HepG2 (cell line): ENCODE results near the gene PATL2. TPM values are rescaled to one million over a fixed set of nuclear protein-coding genes. Genes with fewer than 3 reads are reported as not detected.

ENCODE experiments used
- ATAC-seq: fragments of 200-7000 bp; cut with Tn5 transposase; 3 replicates; pipeline ENCODE4 v1.9.1; 2020; ENCODE audit warnings: mild to moderate bottlenecking, moderate library complexity
- BruUV-seq: library from RNA; stranded (reverse); fragments of 400-500 nt; replicated peaks from 2 replicates; lab custom pipeline; 2021; lab: Mats Ljungman, UMichigan
- CTCF ChIA-PET: fragments of 300-600 bp; formaldehyde crosslinking; extraction: SDS; loops from one replicate; lab custom pipeline; 2021; ENCODE audit warnings: low total read pairs, inconsistent platforms, low intra/inter-chr PET ratio; lab: Yijun Ruan, JAX
- POLR2A ChIA-PET: fragments of 350-600 bp; sonication (Branson Sonifier 250); formaldehyde crosslinking; loops from one replicate; lab custom pipeline; 2020; ENCODE audit warnings: antibody characterized with exemption, inconsistent platforms; lab: Yijun Ruan, JAX
- DNase-seq: peaks from one replicate; pipeline ENCODE4 v3.0.0-alpha.2; 2015; ENCODE audit warnings: low spot score
- FAIRE-seq: peaks from 3 replicates; lab custom pipeline; 2011; peaks lifted over from hg19 to GRCh38; lab: Jason Lieb, UNC
- H2AFZ ChIP-seq: one replicate; pipeline ENCODE4 v1.6.1; 2011; ENCODE audit warnings: low read length, inconsistent platforms
- H3K27ac ChIP-seq: fragments of 300-600 bp; 3 replicates; pipeline ENCODE4 v1.8.0; 2011; ENCODE audit warnings: mixed run types, mild to moderate bottlenecking, mixed read lengths, low read length, inconsistent platforms; ENCODE audit not compliant: insufficient read depth; ENCODE audit errors: extremely low read length
- H3K27me3 ChIP-seq, 2 experiments: fragments of 200-600 bp in 1 of 2; 2 replicates in 1 of 2; 3 replicates in 1 of 2; pipeline versions ENCODE4 v1.6.0 to v1.8.0; 2011; ENCODE audit warnings: low read length in 2 of 2, mild to moderate bottlenecking in 2 of 2, moderate library complexity in 2 of 2, inconsistent platforms in 1 of 2; ENCODE audit not compliant: insufficient read depth in 2 of 2, control insufficient read depth in 1 of 2
- H3K36me3 ChIP-seq, 2 experiments: fragments of 200-600 bp in 1 of 2; replicated peaks in 1 of 2; 2 replicates in 1 of 2; 3 replicates in 1 of 2; pipeline versions ENCODE4 v1.5.1 to v1.8.0; 2011; ENCODE audit warnings: low read length in 2 of 2, inconsistent platforms in 1 of 2; ENCODE audit not compliant: insufficient read depth in 2 of 2, control insufficient read depth in 1 of 2
- H3K4me1 ChIP-seq: 2 replicates; pipeline ENCODE4 v1.5.1; 2012; ENCODE audit warnings: low read length, inconsistent platforms; ENCODE audit not compliant: insufficient read depth
- H3K4me2 ChIP-seq: 2 replicates; pipeline ENCODE4 v1.6.0; 2011; ENCODE audit warnings: low read depth, low read length, inconsistent platforms
- H3K4me3 ChIP-seq, 3 experiments: fragments of 200-600 bp in 1 of 3; sonication (generic), shearing (Covaris generic) in 1 of 3; replicated peaks in 1 of 3; 2 replicates each; pipeline ENCODE4 v1.5.1; 2011 to 2016; ENCODE audit warnings: low read length in 3 of 3, inconsistent platforms in 2 of 3, low read depth in 2 of 3, mild to moderate bottlenecking in 2 of 3, control low read depth in 1 of 3, mixed read lengths in 1 of 3; ENCODE audit not compliant: insufficient read depth in 1 of 3
- H3K79me2 ChIP-seq: one replicate; pipeline ENCODE4 v1.6.1; 2011; ENCODE audit warnings: low read length, inconsistent platforms; ENCODE audit not compliant: insufficient read depth
- H3K9ac ChIP-seq: 2 replicates; pipeline ENCODE4 v1.6.0; 2011; ENCODE audit warnings: mild to moderate bottlenecking, low read depth, low read length, inconsistent platforms; ENCODE audit not compliant: insufficient read depth
- H3K9me3 ChIP-seq: 2 replicates; pipeline ENCODE4 v1.5.1; 2012; ENCODE audit warnings: mild to moderate bottlenecking, low read length
- H4K20me1 ChIP-seq: 2 replicates; pipeline ENCODE4 v1.6.0; 2011; ENCODE audit warnings: inconsistent platforms, mild to moderate bottlenecking, low read length, moderate library complexity; ENCODE audit not compliant: insufficient read depth
- FOSL2 ChIP-seq: sonication (generic); formaldehyde crosslinking; IDR thresholded peaks from 2 replicates; pipeline ENCODE4 v1.4.0; 2020; ENCODE audit warnings: missing genetic modification reagents
- FOXO4 ChIP-seq: sonication (generic); formaldehyde crosslinking; conservative IDR thresholded peaks from 2 replicates; pipeline ENCODE4 v1.8.1; 2023; ENCODE audit warnings: missing genetic modification reagents
- PHF21A ChIP-seq: sonication (generic); formaldehyde crosslinking; IDR thresholded peaks from 2 replicates; pipeline ENCODE4 v1.5.0; 2020; ENCODE audit warnings: mild to moderate bottlenecking, missing genetic modification reagents
- REXO4 ChIP-seq: sonication (generic); formaldehyde crosslinking; IDR thresholded peaks from 2 replicates; pipeline ENCODE4 v1.8.0; 2022; ENCODE audit warnings: missing genetic modification reagents, mild to moderate bottlenecking, borderline replicate concordance
- SATB2 ChIP-seq: sonication (generic); formaldehyde crosslinking; IDR thresholded peaks from 2 replicates; pipeline ENCODE4 v1.5.0; 2020; ENCODE audit warnings: missing genetic modification reagents
- TFE3 ChIP-seq: IDR thresholded peaks from 2 replicates; pipeline ENCODE4 v1.6.1; 2016
- ZBTB4 ChIP-seq: sonication (generic); formaldehyde crosslinking; IDR thresholded peaks from 2 replicates; pipeline ENCODE4 v1.4.0; 2020; ENCODE audit warnings: missing genetic modification reagents, mild to moderate bottlenecking, borderline replicate concordance
- ZNF17 ChIP-seq: sonication (generic); formaldehyde crosslinking; IDR thresholded peaks from 2 replicates; pipeline ENCODE4 v1.5.0; 2020; ENCODE audit warnings: mild to moderate bottlenecking, missing genetic modification reagents
- ZNF549 ChIP-seq: sonication (generic); formaldehyde crosslinking; IDR thresholded peaks from 2 replicates; pipeline ENCODE4 v1.5.0; 2020; ENCODE audit warnings: missing genetic modification reagents
- ZNF781 ChIP-seq: sonication (generic); formaldehyde crosslinking; IDR thresholded peaks from 2 replicates; pipeline ENCODE4 v1.5.1; 2020; ENCODE audit warnings: borderline replicate concordance, mild to moderate bottlenecking, missing genetic modification reagents; ENCODE audit errors: not compliant biosample characterization
- WGBS: methylation state at CpG from one replicate; pipeline ENCODE4 v1.1.6; 2017; ENCODE audit warnings: low lambda C conversion rate; 5-methylcytosine and 5-hydroxymethylcytosine counted together
- in situ Hi-C: cut with HindIII; loops from 2 replicates; pipeline ENCODE4 v1.10.0; 2017; ENCODE audit warnings: low pct_unique_long_range_greater_than_20kb; ENCODE audit not compliant: extremely low pct_ligation_motif_present
- intact Hi-C: fragments of 100-400 bp; cut with micrococcal nuclease; formaldehyde crosslinking; loops from one replicate; pipeline ENCODE4 v1.10.0; 2022; ENCODE audit not compliant: unreplicated experiment
- polyA plus RNA-seq, 8 experiments: library from polyadenylated mRNA; depleted of rRNA in 3 of 8; stranded (reverse) in 7 of 8; unstranded in 1 of 8; fragments of >200 nt; fragmentation: Illumina TruSeq in 4 of 8; extraction: Trizol in 4 of 8; gene quantifications; 2 replicates each; pipeline versions ENCODE4 v1.2.1 to v1.2.3, GENCODE V29; 2011 to 2016; ENCODE audit warnings: low read depth in 4 of 8, missing spikeins in 1 of 8, mixed read lengths in 1 of 8; ENCODE audit not compliant: insufficient read depth in 1 of 8
- total RNA-seq, 5 experiments: library from RNA; depleted of rRNA; stranded (reverse); fragments of >200 nt; fragmentation: Illumina TruSeq; extraction: Trizol; gene quantifications; 2 replicates each; pipeline ENCODE4 v1.2.3, GENCODE V29; 2016; ENCODE audit warnings: low read depth in 1 of 5

PATL2 gene
- total and polyA plus RNA-seq, 2 of the 13 experiments (the other 11 are each of a cell fraction or from before 2014, with no cell fraction given): 0.15 to 0.53 TPM

- H3K27ac ChIP-seq: no peak overlapping the region
- H3K4me1 ChIP-seq: peaks cover 9% of the 10 kb centered on the region; the same call in 1 of the 2 replicates
- ChIA-PET CTCF (no interaction called here), POLR2A (interaction anchor here (0.9 kb wide), 1 partner anchor 13 kb away, joined by 3 read pairs; no protein-coding TSS in a partner anchor)
- H2AFZ ChIP-seq: no peak overlapping the region
- H3K9me3 ChIP-seq: no peaks in the 10 kb centered on the region
- no peaks in the 10 kb centered on the region for H3K79me2 ChIP-seq
- intact Hi-C loops: no loop called here
- in situ Hi-C loops: no loop called here
- H4K20me1 ChIP-seq: no peaks in the 10 kb centered on the region
- ATAC-seq (no peak), DNase-seq (no peak), FAIRE-seq (no peak)
- TF ChIP-seq FOSL2 (CRISPR knock-in tag) (no peak), SATB2 (CRISPR knock-in tag) (no peak), TFE3 (CRISPR knock-in tag) (no peak), ZBTB4 (CRISPR knock-in tag) (no peak), REXO4 (CRISPR knock-in tag) (no peak), ZNF781 (CRISPR knock-in tag) (no peak), ZNF549 (CRISPR knock-in tag) (no peak), FOXO4 (no peak), PHF21A (CRISPR knock-in tag) (no peak), ZNF17 (CRISPR knock-in tag) (no peak)
- WGBS: 59% methylated on average over 4 of the region's 4 CpGs
- BruUV-seq: no TSS peak
- no peaks in the 10 kb centered on the region for H3K36me3 ChIP-seq
- H3K9ac ChIP-seq: no peak overlapping the region
- no peak overlapping the region for H3K4me3 ChIP-seq
- H3K27me3 ChIP-seq: no peaks in the 10 kb centered on the region; a peak in 1 of 5 replicates
- H3K4me2 ChIP-seq: no peak overlapping the region
Measured at GRCh38 chr15:44694416-44694815, 16.7 kb downstream of the PATL2 start.
